Heart right ventricle (tissue), 16 donors: ENCODE measurements around the gene SDCBP2. TPM values are rescaled to one million over a fixed set of nuclear protein-coding genes. Genes with fewer than 3 reads are reported as not detected.

Experiments used
- ATAC-seq, 8 donors: fragments of 200-7000 bp; cut with Tn5 transposase; one replicate each; pipeline ENCODE4 v1.9.1; 2020; ENCODE audit warnings: mild to moderate bottlenecking in 8 of 8, moderate library complexity in 8 of 8, moderate number of reproducible peaks in 1 of 8
- DNase-seq, 2 donors: peaks; one replicate each; pipeline ENCODE4 v3.0.0-alpha.2; 2020
- H3K27ac ChIP-seq, 10 donors: fragments of 200-600 bp; sonication (generic) in 2 of 10; one replicate each; pipeline versions ENCODE4 v1.5.0 to v1.8.0; 2020 to 2022; ENCODE audit warnings: mild to moderate bottlenecking in 3 of 10
- H3K27me3 ChIP-seq, 7 donors: fragments of 200-600 bp; one replicate each; pipeline ENCODE4 v1.8.0; 2021 to 2022; ENCODE audit warnings: mild to moderate bottlenecking in 2 of 7
- H3K36me3 ChIP-seq, 9 donors: fragments of 200-600 bp; sonication (generic) in 1 of 9; one replicate each; pipeline versions ENCODE4 v1.5.0 to v1.8.0; 2020 to 2022; ENCODE audit warnings: mild to moderate bottlenecking in 2 of 9
- H3K4me1 ChIP-seq, 9 donors: fragments of 200-600 bp; sonication (generic) in 1 of 9; one replicate each; pipeline versions ENCODE4 v1.5.0 to v1.8.0; 2020 to 2022; ENCODE audit warnings: mild to moderate bottlenecking in 4 of 9
- H3K4me3 ChIP-seq, 10 donors: fragments of 200-600 bp; sonication (generic) in 2 of 10; one replicate each; pipeline versions ENCODE4 v1.5.0 to v1.8.0; 2020 to 2022; ENCODE audit warnings: mild to moderate bottlenecking in 7 of 10, moderate library complexity in 2 of 10
- H3K9me3 ChIP-seq, 11 donors: fragments of 200-600 bp in 10 of 11; sonication (generic) in 2 of 11; one replicate each; pipeline versions ENCODE4 v1.5.0 to v1.8.0; 2013 to 2022; ENCODE audit warnings: mild to moderate bottlenecking in 2 of 11, control low read depth in 1 of 11, moderate library complexity in 1 of 11
- CTCF ChIP-seq, 9 donors: fragments of 200-600 bp; sonication (generic) in 2 of 9; IDR thresholded peaks; one replicate each; pipeline versions ENCODE4 v1.5.0 to v1.8.0; 2021 to 2022; ENCODE audit warnings: antibody characterized with exemption in 9 of 9, mild to moderate bottlenecking in 5 of 9, moderate library complexity in 1 of 9
- WGBS, 2 donors: extraction: QIAGEN DNeasy Blood & Tissue Kit; methylation state at CpG; one replicate each; pipeline ENCODE4 v1.1.7; 2013; ENCODE audit warnings: inconsistent platforms in 1 of 2; 5-methylcytosine and 5-hydroxymethylcytosine counted together
- intact Hi-C, 10 donors: fragments of 100-400 bp; cut with DNase I; formaldehyde crosslinking; loops; one replicate each; pipeline versions ENCODE4 v1.11.1 to v1.14.2; 2022
- polyA plus RNA-seq, 2 donors: library from polyadenylated mRNA; stranded (reverse); fragments of 200-250 nt; gene quantifications; one replicate each; pipeline ENCODE4 v1.2.3, GENCODE V29; 2013
- total RNA-seq, 10 donors: library from RNA; stranded (reverse); fragmentation: NEBNext Ultra II Directional in 3 of 10; extraction: Animal tissue kit (Norgen Biotek cat#: 25700) in 3 of 10; gene quantifications; one replicate each; pipeline versions ENCODE4 v1.2.1 to v1.2.4, GENCODE V29; 2021 to 2023
- donor health status: Arrhythmogenic right ventricular cardiomyopathy.
- donor health status: ischemic (EF 13 %, LVEDD 7.1; RV severe dilation, severe dysfunction).
- donor health status: healthy with polysubstance abuse.
- donor health status: DM: no; HTN: yes; CAD: no.
- donor health status: DM: no; HTN: no; CAD: no.
- donor health status: ischemic (EF 25% LVEDD 6.9; RV normal size, moderate dysfunction).
- donor health status: ischemic (EF 25% LVEDD 5.7; RV mildly dilated, moderate dysfunction).
- donor health status: healthy.
- donor health status: DM: yes; HTN: yes; CAD: no.
- donor health status: Ischemic cardiomyopathy.
- donor health status: ischemic (EF 35%, LVEDD 5.7; RV mildly dilated, moderate dysfunction).
- donor health status: nonischemic (EF 11% LVEDD 7.7; RV severe dilation, severe dysfunction).
- donor health status: DM: yes; HTN: yes; CAD: no.
- donor health status: PGD.
- donor health status: ischemic (EF 29% LVEDD 5.4; RV normal size, mild dysfunction).
- donor health status: nonischemic (EF 23%, LVEDD 6.1; RV moderate dilation, normal function).

Gene SDCBP2
- total and polyA plus RNA-seq, 12 donors, result 0.62 to 4.3 (median 2.0) TPM

GRCh38 chr20:1360094-1360846 is 31.3 kb upstream of the SDCBP2 start:
- ATAC-seq (no peak), DNase-seq (no peak)
- no peak overlapping the region for H3K27ac ChIP-seq
- intact Hi-C loops, result no loop called here
- peaks cover 0 to 25% (median 5%) of the 10 kb centered on the region in 9 donors for H3K4me1 ChIP-seq
- H3K4me3 ChIP-seq, result no peak overlapping the region
- no peak for TF ChIP-seq CTCF (IDR thresholded peaks at IDR 0.05)
- no peaks in the 10 kb centered on the region for H3K9me3 ChIP-seq
- no peaks in the 10 kb centered on the region for H3K27me3 ChIP-seq
- 80 to 89% methylated on average over 7 of the region's 7 CpGs for WGBS, 2 donors
- H3K36me3 ChIP-seq, result peaks cover 0 to 77% (median 4%) of the 10 kb centered on the region in 9 donors

DNA sequence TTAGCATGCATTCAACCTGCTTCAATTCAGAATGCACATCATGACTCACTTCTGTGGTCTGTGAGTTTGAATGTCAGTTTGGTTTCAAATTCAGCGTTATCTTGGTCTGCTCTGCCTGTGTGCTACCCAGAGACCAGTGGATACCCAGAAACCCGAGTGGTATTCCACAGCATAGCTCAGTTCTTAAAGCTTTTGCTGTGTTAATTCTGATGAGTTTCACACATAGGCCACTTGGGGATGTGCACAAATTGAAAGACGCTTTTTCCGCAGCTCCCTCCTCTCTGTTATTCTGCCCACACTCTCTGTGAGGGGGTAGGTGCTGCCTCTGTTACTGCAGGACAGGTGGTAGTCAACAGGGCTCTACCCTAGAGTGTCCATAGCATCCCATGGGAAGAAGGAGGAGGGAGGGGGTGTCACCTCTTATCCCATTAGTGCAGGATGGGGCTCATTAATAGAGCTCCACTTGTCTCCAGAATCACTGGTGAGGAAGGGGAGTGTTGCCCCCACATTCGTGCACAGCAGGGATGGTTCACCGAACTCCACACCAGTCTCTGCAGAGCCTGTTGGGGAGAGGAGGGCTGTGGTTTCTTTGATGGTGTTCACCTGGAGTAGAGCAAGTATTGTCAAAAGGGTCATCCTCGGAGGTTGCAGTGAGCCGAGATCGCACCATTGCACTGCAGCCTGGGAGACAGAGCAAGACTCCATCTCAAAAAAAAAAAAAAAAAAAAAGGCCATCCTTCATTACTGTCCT is 29.2 kb upstream of the SDCBP2 start:
- ATAC-seq (no peak), DNase-seq (no peak)
- H3K36me3 ChIP-seq, result peaks cover 0 to 72% (median 4%) of the 10 kb centered on the region in 9 donors
- intact Hi-C loops, result no loop called here
- WGBS, 2 donors, result 94% methylated on average over 9 of the region's 9 CpGs
- H3K27ac ChIP-seq, result no peak overlapping the region
- H3K9me3 ChIP-seq, result peaks cover 0 to 10% (median 0%) of the 10 kb centered on the region in 11 donors
- TF ChIP-seq CTCF (IDR thresholded peaks at IDR 0.05), result no peak
- H3K4me3 ChIP-seq, result no peak overlapping the region
- no peaks in the 10 kb centered on the region for H3K27me3 ChIP-seq
- peaks cover 0 to 7% (median 0%) of the 10 kb centered on the region in 9 donors for H3K4me1 ChIP-seq

GRCh38 chr20:1353956-1354355 is 25.0 kb upstream of the SDCBP2 start:
- Histone ChIP-seq H3K4me1 (no peaks in the 10 kb centered on the region), H3K9me3 (peaks cover 0 to 21% (median 0%) of the 10 kb centered on the region in 11 donors), H3K4me3 (no peak overlapping the region), H3K27me3 (no peaks in the 10 kb centered on the region), H3K36me3 (peaks cover 0 to 44% (median 0%) of the 10 kb centered on the region in 9 donors), H3K27ac (no peak overlapping the region)
- TF ChIP-seq CTCF (IDR thresholded peaks at IDR 0.05), result no peak
- DNase-seq (no peak), ATAC-seq (no peak)
- intact Hi-C loops, result no loop called here

- no peak overlapping the region for H3K4me3 ChIP-seq
- H3K27me3 ChIP-seq, result no peaks in the 10 kb centered on the region
- H3K4me1 ChIP-seq, result peaks cover 0 to 5% (median 0%) of the 10 kb centered on the region in 9 donors
- H3K36me3 ChIP-seq, result peaks cover 0 to 8% (median 0%) of the 10 kb centered on the region in 9 donors
- 91 to 93% methylated on average over 2 of the region's 2 CpGs for WGBS, 2 donors
- H3K9me3 ChIP-seq, result peaks cover 0 to 37% (median 4%) of the 10 kb centered on the region in 11 donors
- intact Hi-C loops, result no loop called here
- TF ChIP-seq CTCF (IDR thresholded peaks at IDR 0.05), result no peak
- DNase-seq, result no peak
- H3K27ac ChIP-seq, result no peak overlapping the region
- no peak for ATAC-seq
Observed at GRCh38 chr20:1346315-1346969, 17.5 kb upstream of the SDCBP2 start.
